T-helper 1 cell treated with Interleukin-12 subunit alpha and Interleukin-12 subunit beta and Interleukin-4 antibody, amounts not matched to agents 30 μg/mL and 1 μg/mL, for 36 hours (primary cell): Measurements from ENCODE around the gene TBXAS1.

Experiments
- H3K27ac Mint-ChIP-seq: one replicate; pipeline ENCODE4 v1.8.0; 2021; ENCODE audit warnings: mild to moderate bottlenecking, mixed read lengths
- H3K27me3 Mint-ChIP-seq: one replicate; pipeline ENCODE4 v1.8.0; 2021; ENCODE audit warnings: low read depth, mixed read lengths
- H3K36me3 Mint-ChIP-seq: one replicate; pipeline ENCODE4 v1.8.0; 2021; ENCODE audit warnings: low read depth, mixed read lengths
- H3K4me1 Mint-ChIP-seq: one replicate; pipeline ENCODE4 v1.8.0; 2021; ENCODE audit warnings: low read depth, mixed read lengths
- H3K4me3 Mint-ChIP-seq: one replicate; pipeline ENCODE4 v1.8.0; 2021; ENCODE audit warnings: mild to moderate bottlenecking, moderate library complexity, mixed read lengths
- H3K9me3 Mint-ChIP-seq: one replicate; pipeline ENCODE4 v1.8.0; 2021; ENCODE audit warnings: mixed read lengths

Gene TBXAS1

DNA sequence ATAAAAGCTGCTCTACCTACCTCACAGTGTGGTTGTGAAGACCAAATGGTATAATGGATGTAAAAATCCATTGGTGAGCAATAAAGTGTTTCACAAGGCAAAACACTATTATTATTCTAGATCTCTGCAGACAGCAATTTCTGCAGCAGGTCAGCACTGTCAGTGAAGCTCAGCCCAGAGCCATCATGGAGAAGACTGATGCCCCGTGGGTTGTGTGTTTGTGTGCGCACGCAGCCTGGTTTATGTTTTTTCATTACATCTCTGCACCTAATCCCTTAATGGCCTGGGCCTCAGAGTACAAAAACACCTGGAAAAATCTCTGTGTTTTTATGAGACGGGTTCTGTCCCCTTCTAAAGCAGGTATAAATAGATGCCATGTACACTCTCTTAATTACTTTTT is 169.5 kb downstream of the TBXAS1 start:
- no peak overlapping the region for H3K27ac Mint-ChIP-seq
- H3K36me3 Mint-ChIP-seq = no peaks in the 10 kb centered on the region
- H3K4me3 Mint-ChIP-seq = no peak overlapping the region
- H3K27me3 Mint-ChIP-seq = no peaks in the 10 kb centered on the region
- H3K4me1 Mint-ChIP-seq = no peaks in the 10 kb centered on the region
- no peaks in the 10 kb centered on the region for H3K9me3 Mint-ChIP-seq

DNA sequence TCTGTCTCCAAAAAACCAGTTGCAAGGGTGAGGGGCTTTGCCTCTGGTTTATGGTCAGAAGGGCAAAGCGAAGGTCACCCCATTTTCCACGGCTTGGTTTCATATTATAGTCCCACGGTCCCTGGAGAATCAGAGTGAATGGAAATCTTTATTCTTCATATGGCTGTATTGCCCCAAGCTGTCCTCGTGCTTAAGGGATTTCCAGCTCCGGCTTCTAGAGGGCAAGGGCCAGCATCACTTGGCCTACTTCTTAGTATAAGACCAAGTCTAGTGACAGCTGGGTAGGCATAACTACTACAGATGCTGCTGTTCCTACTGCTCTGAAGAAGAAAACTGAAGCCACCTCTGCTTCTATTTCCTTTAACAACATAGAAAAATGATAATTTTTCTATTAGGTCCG is 170.5 kb downstream of the TBXAS1 start:
- H3K27ac Mint-ChIP-seq = no peak overlapping the region
- H3K27me3 Mint-ChIP-seq = no peaks in the 10 kb centered on the region
- H3K4me3 Mint-ChIP-seq = no peak overlapping the region
- no peaks in the 10 kb centered on the region for H3K4me1 Mint-ChIP-seq
- H3K9me3 Mint-ChIP-seq = no peaks in the 10 kb centered on the region
- no peaks in the 10 kb centered on the region for H3K36me3 Mint-ChIP-seq

DNA sequence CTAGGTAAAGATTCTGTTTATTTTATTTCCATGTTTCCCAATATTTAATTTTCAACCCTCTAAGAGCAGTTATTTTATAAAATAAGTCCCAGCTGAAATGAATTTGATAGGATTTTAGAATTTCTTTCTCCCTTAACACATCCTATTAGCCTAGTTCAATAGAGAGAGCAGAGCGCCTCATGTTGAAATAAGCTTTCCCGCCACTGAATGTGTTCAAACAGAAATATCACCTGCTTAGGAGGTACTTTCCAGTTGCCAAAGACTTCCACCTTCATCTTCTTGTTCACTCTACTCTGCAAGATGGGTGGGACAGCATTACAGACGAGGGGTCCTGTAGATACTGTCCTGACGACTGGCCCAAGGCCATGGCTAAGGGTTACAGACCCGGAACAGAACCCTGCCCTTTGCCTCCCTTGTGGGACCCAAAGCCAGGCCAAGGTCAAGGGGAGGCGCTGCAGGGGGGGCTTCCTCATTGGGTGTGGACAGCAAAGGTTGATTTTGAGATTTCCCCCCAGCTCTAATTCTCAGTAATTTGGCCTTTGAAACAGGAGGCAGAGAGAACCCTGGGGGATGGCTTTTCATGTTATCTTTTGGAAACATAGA is 171.7 kb downstream of the TBXAS1 start:
- H3K4me1 Mint-ChIP-seq = no peaks in the 10 kb centered on the region
- no peak overlapping the region for H3K4me3 Mint-ChIP-seq
- no peak overlapping the region for H3K27ac Mint-ChIP-seq
- no peaks in the 10 kb centered on the region for H3K9me3 Mint-ChIP-seq
- no peaks in the 10 kb centered on the region for H3K27me3 Mint-ChIP-seq
- no peaks in the 10 kb centered on the region for H3K36me3 Mint-ChIP-seq

DNA sequence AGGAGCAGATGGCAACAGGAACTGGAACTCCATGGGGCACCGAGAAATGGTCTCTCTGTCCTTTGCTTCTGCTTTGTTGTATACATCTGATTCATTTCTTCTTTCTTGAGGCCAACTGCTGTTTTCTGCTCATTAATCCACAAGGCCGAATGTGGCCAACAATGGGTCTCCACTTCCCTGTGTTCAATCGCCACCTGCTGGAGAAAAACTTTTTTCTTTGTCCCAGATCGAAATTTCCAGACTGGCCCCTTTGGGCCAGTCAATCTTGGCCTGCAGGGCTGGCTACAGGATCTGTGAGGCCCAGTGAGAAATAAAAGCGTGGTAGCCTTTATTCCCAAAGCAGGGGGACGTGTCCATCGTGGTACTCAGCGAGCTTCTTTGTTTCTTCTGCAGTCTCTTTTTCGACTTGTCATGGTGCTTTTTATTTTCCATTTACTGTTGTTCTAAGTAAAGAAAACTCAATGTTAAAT is 174.9 kb downstream of the TBXAS1 start:
- Mint-ChIP-seq H3K27ac (no peak overlapping the region), H3K4me1 (no peaks in the 10 kb centered on the region), H3K27me3 (no peaks in the 10 kb centered on the region), H3K36me3 (no peaks in the 10 kb centered on the region), H3K4me3 (no peak overlapping the region), H3K9me3 (no peaks in the 10 kb centered on the region)

DNA sequence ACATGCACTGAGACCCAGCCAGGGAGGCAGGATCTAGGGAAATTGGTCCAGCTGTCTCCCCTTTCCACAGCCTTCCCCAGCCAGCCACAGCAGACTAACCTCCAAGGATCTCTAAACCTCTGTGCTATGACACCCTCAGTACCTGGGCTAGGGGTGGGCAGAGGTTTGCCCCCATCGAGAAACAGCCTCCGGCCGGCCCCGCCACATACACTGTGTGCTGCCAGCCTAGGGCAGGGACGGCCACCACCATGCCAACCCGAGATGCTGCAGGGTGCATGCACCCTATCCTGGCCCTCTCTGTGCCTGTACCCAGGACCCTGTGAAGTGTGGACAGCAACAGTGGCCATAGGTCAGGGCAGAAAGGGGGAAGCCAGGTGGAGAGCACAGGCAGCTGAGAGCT is 175.6 kb downstream of the TBXAS1 start:
- Mint-ChIP-seq H3K4me1 (no peaks in the 10 kb centered on the region), H3K9me3 (no peaks in the 10 kb centered on the region), H3K27me3 (no peaks in the 10 kb centered on the region), H3K36me3 (no peaks in the 10 kb centered on the region), H3K4me3 (no peak overlapping the region), H3K27ac (no peak overlapping the region)

DNA sequence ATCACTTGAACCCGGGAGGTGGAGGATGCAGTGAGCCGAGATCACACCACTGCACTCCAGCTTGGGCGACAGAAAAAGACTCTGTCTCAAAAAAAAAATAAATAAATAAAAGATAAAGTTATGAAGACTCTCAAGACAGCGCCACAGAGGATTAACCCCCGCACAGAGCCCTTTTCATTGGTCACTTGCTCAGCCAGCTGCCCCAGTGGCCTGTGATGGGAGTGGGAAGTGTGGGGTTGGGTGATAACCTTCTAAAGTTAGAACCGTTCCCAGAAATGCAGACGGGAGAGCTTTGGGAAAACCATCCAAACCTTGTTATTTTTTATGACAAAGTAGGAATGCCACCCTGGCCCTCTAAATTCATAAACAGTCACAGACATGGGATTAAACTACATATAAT is 176.3 kb downstream of the TBXAS1 start:
- Mint-ChIP-seq H3K4me1 (no peaks in the 10 kb centered on the region), H3K27ac (no peak overlapping the region)

DNA sequence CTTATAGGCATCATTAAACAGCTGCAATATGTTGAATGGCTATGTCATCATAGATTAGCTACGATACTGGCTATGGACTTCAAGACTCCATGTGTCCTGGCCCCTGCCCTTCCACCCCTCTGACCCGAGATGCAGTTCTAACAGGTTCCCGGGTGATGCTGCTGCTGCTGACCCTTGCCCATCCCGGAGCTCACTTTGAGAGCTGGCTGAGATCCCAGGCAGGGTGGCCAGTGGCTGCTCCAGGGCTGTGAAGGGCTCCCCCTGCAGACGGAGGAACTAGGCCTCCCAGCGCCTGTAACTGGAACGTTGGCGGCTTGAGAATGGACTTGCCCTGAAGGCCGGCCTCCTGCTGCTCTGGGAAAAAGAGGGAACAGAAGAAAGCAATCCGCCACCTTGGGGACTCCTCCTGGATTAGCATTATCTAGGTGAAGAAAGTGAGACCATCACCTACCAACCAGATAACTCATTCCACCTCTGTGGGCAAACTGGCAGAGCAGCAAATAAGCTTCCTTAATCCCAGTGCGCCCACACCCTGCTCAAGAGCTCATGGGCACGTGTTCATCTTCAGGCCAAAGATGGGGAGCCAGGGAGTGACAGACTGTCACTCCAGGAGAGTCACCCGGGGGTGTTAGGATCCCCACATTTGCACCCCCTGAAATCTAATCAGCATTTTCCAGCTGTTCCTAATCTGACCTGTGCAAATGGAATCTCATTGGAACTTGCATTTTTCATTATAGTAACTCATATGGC is 176.9 kb downstream of the TBXAS1 start:
- H3K9me3 Mint-ChIP-seq = no peaks in the 10 kb centered on the region
- no peaks in the 10 kb centered on the region for H3K36me3 Mint-ChIP-seq
- no peaks in the 10 kb centered on the region for H3K27me3 Mint-ChIP-seq
- no peak overlapping the region for H3K27ac Mint-ChIP-seq
- no peak overlapping the region for H3K4me3 Mint-ChIP-seq
- H3K4me1 Mint-ChIP-seq = no peaks in the 10 kb centered on the region

More for the DNA sequence above, 176.3 kb downstream of the TBXAS1 start:
- Mint-ChIP-seq H3K4me3 (no peak overlapping the region), H3K9me3 (no peaks in the 10 kb centered on the region), H3K27me3 (no peaks in the 10 kb centered on the region), H3K36me3 (no peaks in the 10 kb centered on the region)

DNA sequence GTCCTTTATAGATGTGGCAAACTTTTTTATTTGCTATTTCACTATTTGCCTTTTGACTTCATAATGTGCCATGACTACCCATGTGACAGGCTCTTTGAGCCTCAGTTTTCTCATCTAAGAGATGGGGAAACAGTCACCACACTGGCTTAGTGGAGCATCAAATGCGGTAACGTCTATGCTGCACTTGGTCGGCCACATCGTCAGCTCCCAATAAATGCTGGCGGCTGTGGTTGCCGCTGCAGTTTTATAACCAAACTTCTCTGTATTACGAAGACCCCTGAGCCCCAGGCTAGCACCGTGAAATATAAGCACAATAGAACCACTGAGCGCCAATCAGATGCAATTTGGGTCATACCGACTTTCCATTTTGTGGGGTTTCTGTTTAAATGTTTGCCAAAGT is 177.5 kb downstream of the TBXAS1 start:
- Mint-ChIP-seq H3K4me3 (no peak overlapping the region), H3K27ac (no peak overlapping the region), H3K27me3 (peaks cover 3% of the 10 kb centered on the region), H3K9me3 (no peaks in the 10 kb centered on the region), H3K4me1 (no peaks in the 10 kb centered on the region), H3K36me3 (no peaks in the 10 kb centered on the region)

DNA sequence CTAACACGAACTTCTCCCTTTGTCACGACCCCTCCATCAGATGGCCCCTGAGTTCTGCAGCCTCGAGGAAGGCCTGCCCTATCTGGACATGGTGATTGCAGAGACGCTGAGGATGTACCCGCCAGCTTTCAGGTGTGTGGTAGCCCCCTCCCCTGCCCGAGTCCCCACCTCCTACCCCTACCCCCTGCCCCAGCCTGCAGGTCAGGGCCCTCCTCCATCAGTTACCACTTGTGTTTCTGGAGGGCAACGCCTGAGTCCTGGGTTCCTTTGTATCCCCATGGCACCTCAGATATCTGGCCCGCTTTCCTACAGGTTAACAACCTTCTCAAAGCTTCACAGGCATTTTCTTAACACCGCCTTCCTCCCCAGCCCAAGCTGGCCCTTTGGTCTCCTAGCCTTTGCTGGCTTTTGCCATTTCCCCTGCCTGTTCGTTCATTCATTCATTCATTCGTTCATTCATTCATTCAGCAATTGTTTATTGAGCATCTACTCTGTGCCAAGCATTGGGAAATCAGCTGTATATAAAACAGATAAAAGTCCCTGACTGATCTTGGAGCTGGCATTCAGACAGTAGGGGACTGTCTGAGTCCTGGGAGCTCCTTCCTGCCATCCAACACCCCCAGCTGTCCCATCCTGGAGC is 178.1 kb downstream of the TBXAS1 start:
- no peak overlapping the region for H3K4me3 Mint-ChIP-seq
- H3K27ac Mint-ChIP-seq = no peak overlapping the region
- peaks cover 3% of the 10 kb centered on the region for H3K27me3 Mint-ChIP-seq
- H3K4me1 Mint-ChIP-seq = no peaks in the 10 kb centered on the region
- no peaks in the 10 kb centered on the region for H3K9me3 Mint-ChIP-seq
- H3K36me3 Mint-ChIP-seq = no peaks in the 10 kb centered on the region

DNA sequence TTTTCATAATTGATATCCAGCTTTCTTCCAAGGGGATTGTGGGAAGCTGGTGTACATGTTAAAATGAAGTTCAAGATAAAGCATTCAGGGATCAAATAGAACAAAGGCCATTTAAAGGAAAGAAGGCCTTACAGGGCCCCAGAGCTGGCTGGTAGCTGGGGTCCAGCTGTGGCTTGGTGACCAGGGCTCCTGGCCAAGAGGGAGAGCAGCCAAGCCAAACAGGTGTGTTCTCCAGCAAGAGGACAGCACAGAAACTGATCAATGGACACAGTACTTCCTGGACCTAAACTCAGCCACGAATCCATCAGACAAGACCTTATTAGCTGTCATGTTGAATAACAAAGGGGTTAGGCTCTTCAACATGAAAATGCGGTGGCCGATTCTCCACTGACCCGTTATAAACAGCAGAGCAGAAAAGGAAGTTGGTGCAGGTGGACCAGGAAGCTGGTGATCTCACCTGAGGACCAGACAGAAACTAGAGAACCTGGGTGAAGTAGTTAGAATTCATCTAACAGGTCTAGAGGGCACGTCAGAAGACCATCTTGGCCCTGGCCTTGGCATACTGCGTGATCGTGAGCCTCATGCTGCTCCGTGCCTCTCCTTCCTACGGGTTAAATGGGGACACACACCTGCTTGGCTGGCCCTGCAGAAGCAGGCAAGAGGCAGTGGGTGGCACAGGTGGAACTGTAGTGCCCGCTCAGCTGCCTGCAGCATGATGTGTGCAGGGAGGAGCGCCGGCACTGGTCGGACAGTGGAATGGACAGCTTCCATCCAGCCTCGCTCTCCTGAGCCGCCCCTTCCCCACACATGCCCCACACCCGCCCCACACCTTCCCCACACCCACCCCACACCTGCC is 179.9 kb downstream of the TBXAS1 start:
- Mint-ChIP-seq H3K4me1 (no peaks in the 10 kb centered on the region), H3K27ac (no peak overlapping the region), H3K27me3 (peaks cover 3% of the 10 kb centered on the region)

DNA sequence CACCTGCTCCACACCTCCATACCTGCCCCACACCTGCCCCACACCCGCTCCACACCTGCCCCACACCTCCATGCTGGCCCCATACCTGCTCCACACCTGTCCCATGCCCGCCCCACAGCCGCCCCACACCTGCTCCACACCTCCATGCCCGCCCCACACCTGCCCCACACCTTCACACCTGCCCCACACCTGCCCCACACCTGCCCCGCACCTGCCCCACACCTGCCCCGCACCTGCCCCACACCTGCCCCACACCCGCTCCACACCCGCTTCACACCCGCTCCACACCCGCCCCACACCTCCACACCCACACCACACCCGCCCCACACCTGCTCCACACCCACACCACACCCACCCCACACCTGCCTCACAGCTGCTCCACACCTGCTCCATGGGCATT is 180.7 kb downstream of the TBXAS1 start:
- no peaks in the 10 kb centered on the region for H3K4me1 Mint-ChIP-seq
- H3K27me3 Mint-ChIP-seq = peaks cover 3% of the 10 kb centered on the region
- no peak overlapping the region for H3K27ac Mint-ChIP-seq
- H3K4me3 Mint-ChIP-seq = no peak overlapping the region
- H3K36me3 Mint-ChIP-seq = no peaks in the 10 kb centered on the region
- H3K9me3 Mint-ChIP-seq = no peaks in the 10 kb centered on the region

More for the DNA sequence above, 179.9 kb downstream of the TBXAS1 start:
- no peaks in the 10 kb centered on the region for H3K36me3 Mint-ChIP-seq
- H3K4me3 Mint-ChIP-seq = no peak overlapping the region
- no peaks in the 10 kb centered on the region for H3K9me3 Mint-ChIP-seq

DNA sequence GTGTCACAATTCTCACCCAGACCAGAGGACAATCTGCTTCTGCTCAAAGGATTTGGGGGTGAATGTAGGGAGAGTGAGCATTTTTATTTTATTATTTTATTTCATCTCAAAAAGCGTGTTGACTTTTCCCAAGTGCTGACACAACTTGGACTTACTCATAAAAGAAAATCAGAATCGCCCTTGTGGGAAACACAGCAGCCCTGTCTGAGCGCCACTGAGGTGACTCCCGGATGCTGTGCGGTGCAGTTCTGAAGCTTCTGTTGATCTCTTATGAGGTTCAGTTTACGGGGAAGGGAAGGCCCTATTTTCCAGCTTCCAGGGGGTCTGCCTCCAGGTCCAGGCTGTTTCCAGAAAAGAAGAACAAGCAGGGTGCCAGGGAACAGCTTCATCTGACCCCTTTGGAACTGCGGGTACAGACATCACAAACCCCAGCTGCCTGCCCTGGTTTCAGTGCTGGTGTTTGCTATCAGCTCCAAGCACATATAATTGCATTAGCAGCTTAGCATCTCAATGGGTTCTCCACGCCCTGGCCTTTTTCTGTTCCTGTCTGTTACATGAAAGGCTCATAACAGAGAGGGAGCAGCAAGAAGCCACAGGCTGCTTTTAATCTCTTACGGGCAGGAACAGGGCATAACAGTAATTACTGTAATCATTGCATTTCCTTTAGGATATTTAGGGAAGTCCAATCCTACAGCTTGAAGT is 181.3 kb downstream of the TBXAS1 start:
- Mint-ChIP-seq H3K4me3 (no peak overlapping the region), H3K4me1 (no peaks in the 10 kb centered on the region), H3K36me3 (no peaks in the 10 kb centered on the region), H3K27ac (no peak overlapping the region), H3K9me3 (no peaks in the 10 kb centered on the region), H3K27me3 (peaks cover 3% of the 10 kb centered on the region)

DNA sequence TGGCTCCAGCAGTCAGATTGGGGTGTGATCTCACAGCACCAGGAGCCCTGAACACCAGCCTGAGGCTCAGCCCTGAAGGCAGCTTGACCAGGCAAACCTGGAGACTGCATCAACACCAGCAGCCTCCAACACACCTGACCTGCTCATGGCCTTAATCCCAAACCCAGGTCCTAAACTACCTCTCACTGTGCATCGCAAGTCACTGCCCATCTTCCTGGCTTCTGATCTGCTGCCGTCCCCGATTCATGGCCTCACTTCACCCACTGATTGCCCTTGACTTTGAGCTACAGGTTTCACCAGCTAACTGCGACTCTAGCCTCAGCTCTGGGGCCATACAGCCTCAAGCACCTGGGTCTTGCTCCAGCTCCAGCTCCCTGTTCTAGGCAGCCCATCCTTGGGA is 184.6 kb downstream of the TBXAS1 start:
- no peak overlapping the region for H3K27ac Mint-ChIP-seq
- H3K4me1 Mint-ChIP-seq = no peaks in the 10 kb centered on the region
- no peaks in the 10 kb centered on the region for H3K36me3 Mint-ChIP-seq
- no peak overlapping the region for H3K4me3 Mint-ChIP-seq
- H3K9me3 Mint-ChIP-seq = no peaks in the 10 kb centered on the region
- peaks cover 3% of the 10 kb centered on the region for H3K27me3 Mint-ChIP-seq

DNA sequence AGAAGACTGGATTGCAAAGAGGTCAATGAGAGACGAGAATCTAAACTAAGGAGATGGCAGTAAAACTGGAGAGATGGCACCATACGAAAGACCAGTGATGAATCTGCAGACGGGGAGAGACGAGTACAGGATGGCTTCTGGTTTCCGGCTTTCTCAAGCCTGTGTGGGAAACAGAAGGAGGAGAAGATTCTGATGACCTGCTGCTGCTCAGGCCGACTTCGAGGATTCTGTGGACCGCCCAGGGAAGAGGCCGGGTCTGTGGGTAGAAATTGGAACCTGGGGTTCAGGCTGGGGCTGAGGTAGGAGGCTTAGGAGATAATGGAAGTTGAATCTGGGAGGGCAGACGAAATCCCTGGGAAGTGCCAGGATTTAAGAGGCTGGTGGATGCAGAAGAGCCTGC is 185.1 kb downstream of the TBXAS1 start:
- no peak overlapping the region for H3K27ac Mint-ChIP-seq
- no peaks in the 10 kb centered on the region for H3K9me3 Mint-ChIP-seq
- H3K27me3 Mint-ChIP-seq = peaks cover 3% of the 10 kb centered on the region
- H3K4me3 Mint-ChIP-seq = no peak overlapping the region
- H3K4me1 Mint-ChIP-seq = no peaks in the 10 kb centered on the region
- no peaks in the 10 kb centered on the region for H3K36me3 Mint-ChIP-seq
